IgD-negative memory B cell (primary cell): ENCODE measurements around the gene IL18R1. TPM values are rescaled to one million over a fixed set of nuclear protein-coding genes. Genes with fewer than 3 reads are reported as not detected.

Experiments used
- H3K27ac Mint-ChIP-seq, 3 donors: one replicate each; pipeline ENCODE4 v1.8.0; 2020 to 2022; ENCODE audit warnings: mild to moderate bottlenecking in 3 of 3, mixed read lengths in 3 of 3, moderate library complexity in 1 of 3
- H3K27me3 Mint-ChIP-seq: one replicate; pipeline ENCODE4 v1.8.0; 2021; ENCODE audit warnings: mixed read lengths
- H3K36me3 Mint-ChIP-seq: one replicate; pipeline ENCODE4 v1.8.0; 2020; ENCODE audit warnings: mild to moderate bottlenecking, mixed read lengths
- H3K4me1 Mint-ChIP-seq, 3 donors: one replicate each; pipeline ENCODE4 v1.8.0; 2020 to 2022; ENCODE audit warnings: mixed read lengths in 3 of 3, mild to moderate bottlenecking in 1 of 3
- H3K4me3 Mint-ChIP-seq, 4 donors: one replicate each; pipeline ENCODE4 v1.8.0; 2020 to 2022; ENCODE audit warnings: mild to moderate bottlenecking in 4 of 4, mixed read lengths in 4 of 4, moderate library complexity in 3 of 4
- H3K9me3 Mint-ChIP-seq, 3 donors: one replicate each; pipeline ENCODE4 v1.8.0; 2020 to 2021; ENCODE audit warnings: mixed read lengths in 3 of 3, mild to moderate bottlenecking in 1 of 3
- polyA plus RNA-seq: library from polyadenylated mRNA; unstranded; fragments of 300-500 nt; fragmentation: Illumina TruSeq; gene quantifications from one replicate; pipeline ENCODE4 v1.2.3, GENCODE V29; 2021

The IL18R1 gene
- polyA plus RNA-seq, 1 donor from 2014 or later: 2.2 TPM

DNA sequence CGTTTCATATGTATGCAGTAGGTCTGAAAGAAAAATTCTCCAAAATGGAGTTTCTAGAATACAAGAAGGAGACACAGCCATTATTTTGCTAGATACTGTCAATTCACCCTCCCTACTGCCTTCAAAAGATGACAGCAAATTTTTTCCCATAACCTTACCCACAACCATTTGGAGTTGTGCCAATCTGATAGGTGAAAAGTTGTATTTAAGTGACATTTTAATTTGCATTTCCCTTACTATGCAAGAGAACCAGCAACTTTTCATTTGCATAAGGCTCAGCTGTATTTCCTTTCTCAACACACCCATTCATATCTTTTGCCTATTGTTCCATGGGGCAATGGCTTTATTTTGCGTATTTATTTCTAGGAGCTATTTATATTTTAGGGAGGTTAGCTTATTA lies 36.0 kb downstream of the IL18R1 start:
- H3K4me3 Mint-ChIP-seq: no peak overlapping the region
- no peaks in the 10 kb centered on the region for H3K27me3 Mint-ChIP-seq
- no peaks in the 10 kb centered on the region for H3K9me3 Mint-ChIP-seq
- peaks cover 3% of the 10 kb centered on the region for H3K36me3 Mint-ChIP-seq
- H3K27ac Mint-ChIP-seq: no peak overlapping the region
- H3K4me1 Mint-ChIP-seq: peaks cover 5 to 10% (median 7%) of the 10 kb centered on the region in 3 donors

DNA sequence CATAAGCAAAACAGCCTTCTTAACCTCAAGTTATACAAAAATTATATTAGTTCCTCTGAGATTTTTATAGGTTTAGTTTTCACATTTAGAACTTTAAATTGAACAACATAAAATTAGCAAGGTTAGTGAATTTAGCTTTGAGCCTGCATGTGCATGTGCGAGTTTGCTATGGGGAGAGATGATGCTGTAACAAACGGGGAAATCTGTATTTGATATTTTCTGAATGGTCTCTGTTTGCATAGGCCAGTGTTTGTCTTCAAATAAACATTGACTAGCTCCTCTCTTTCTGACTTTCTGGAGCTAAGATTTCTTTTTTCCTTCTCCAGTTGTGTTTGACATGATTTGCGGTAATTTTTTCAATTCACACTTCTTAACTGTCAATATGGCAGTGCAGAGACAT lies 36.5 kb downstream of the IL18R1 start:
- H3K4me1 Mint-ChIP-seq: peaks cover 4 to 10% (median 7%) of the 10 kb centered on the region in 3 donors
- no peaks in the 10 kb centered on the region for H3K27me3 Mint-ChIP-seq
- H3K4me3 Mint-ChIP-seq: no peak overlapping the region
- peaks cover 3% of the 10 kb centered on the region for H3K36me3 Mint-ChIP-seq
- H3K27ac Mint-ChIP-seq: no peak overlapping the region
- H3K9me3 Mint-ChIP-seq: no peaks in the 10 kb centered on the region

DNA sequence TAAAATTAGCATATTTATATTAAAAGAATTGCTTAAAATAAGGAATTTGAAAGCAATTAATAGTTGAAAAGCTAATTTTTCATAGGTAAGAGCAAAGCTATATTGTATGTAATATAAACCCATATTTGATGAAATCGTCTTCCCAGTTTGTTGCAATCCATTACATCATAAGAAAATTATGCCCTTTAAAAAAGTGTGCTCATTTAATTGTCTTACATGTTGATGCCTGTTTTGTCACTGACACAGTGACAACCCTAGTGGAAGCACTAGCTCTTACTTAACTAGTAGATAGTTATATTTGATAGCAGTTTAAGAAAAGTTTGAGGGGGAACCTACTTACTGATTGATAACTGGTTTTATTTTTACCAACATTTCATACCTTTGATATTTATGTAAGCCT lies 37.3 kb downstream of the IL18R1 start:
- Mint-ChIP-seq H3K4me1 (peaks cover 0 to 10% (median 7%) of the 10 kb centered on the region in 3 donors), H3K36me3 (no peaks in the 10 kb centered on the region), H3K9me3 (no peaks in the 10 kb centered on the region), H3K27me3 (no peaks in the 10 kb centered on the region), H3K4me3 (no peak overlapping the region), H3K27ac (no peak overlapping the region)

DNA sequence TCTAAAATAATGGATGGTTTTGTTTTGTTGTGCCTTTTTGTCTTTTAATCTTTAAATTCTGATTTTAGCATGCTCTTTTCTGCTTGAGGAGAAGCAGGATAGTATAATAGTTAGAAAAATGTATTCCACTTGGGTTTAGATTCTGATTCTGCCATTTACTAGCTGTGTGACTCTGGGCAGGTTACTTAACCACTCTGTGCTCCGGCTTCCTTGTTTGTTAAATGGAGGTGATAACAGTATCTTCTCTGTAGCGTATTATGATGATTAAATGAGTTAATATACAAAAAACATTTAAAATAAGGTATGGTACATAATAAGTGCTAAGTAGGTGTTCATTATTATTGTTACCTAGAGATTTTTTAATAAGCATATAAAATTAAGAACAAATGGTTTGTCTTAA lies 40.4 kb downstream of the IL18R1 start:
- no peak overlapping the region for H3K27ac Mint-ChIP-seq
- H3K36me3 Mint-ChIP-seq: no peaks in the 10 kb centered on the region
- no peak overlapping the region for H3K4me3 Mint-ChIP-seq
- H3K27me3 Mint-ChIP-seq: no peaks in the 10 kb centered on the region
- peaks cover 0 to 10% (median 7%) of the 10 kb centered on the region in 3 donors for H3K4me1 Mint-ChIP-seq
- H3K9me3 Mint-ChIP-seq: no peaks in the 10 kb centered on the region

DNA sequence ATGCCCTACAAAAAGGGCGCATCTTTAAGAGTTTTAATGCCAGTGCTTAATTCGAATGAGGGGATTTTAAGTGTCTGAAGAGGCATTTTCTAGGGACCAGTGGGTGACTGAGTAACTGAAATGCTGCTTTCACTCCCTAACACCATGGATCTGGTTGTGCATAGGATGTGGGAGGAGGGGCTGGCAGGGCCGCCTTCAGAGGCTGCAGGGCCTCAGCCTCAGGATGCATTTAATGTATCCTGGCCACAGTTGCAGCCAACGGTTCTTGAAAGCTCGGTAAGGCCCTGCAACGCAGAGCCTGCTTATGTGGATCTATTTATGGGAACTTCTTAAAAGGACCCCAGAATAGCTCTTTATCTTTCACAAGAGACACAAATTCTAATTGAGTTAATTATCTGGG lies 41.6 kb downstream of the IL18R1 start:
- no peaks in the 10 kb centered on the region for H3K4me1 Mint-ChIP-seq
- H3K27ac Mint-ChIP-seq: no peak overlapping the region
- H3K9me3 Mint-ChIP-seq: no peaks in the 10 kb centered on the region

DNA sequence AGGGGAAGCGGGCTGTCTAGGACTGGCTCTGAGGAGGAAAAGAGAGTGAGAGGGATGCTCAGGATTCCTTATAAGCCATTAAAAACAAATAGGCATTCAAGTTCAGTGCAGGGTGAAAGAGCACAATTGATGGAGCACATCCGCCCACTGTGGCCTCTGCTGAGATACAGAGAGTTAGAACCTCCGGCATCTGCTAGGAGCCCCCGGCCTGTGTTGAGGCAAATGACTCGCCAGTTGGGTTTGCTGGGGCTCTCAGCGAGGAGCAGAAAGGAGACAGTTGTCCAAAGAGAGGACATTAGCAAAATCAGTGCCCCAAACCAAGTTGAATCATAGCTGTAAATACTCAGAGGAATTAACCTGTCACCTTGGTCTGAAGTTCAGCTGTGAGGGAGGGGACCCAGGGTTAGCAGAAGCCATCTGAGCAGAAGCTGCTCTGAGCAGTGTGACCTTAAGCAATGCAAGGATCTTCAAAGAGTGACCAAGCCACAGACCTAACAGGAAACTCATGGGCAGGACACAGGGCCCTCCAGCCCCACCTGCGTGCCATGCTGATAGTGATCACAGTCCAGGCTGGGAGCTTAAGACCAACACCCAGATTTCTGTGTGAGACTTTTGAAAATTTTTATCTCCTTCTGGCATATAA lies 44.0 kb downstream of the IL18R1 start:
- no peak overlapping the region for H3K4me3 Mint-ChIP-seq
- no peaks in the 10 kb centered on the region for H3K4me1 Mint-ChIP-seq
- no peaks in the 10 kb centered on the region for H3K36me3 Mint-ChIP-seq
- peaks cover 2% of the 10 kb centered on the region for H3K27me3 Mint-ChIP-seq
- no peaks in the 10 kb centered on the region for H3K9me3 Mint-ChIP-seq
- H3K27ac Mint-ChIP-seq: no peak overlapping the region

More for the DNA sequence above, 41.6 kb downstream of the IL18R1 start:
- H3K4me3 Mint-ChIP-seq: no peak overlapping the region
- no peaks in the 10 kb centered on the region for H3K36me3 Mint-ChIP-seq
- H3K27me3 Mint-ChIP-seq: no peaks in the 10 kb centered on the region

DNA sequence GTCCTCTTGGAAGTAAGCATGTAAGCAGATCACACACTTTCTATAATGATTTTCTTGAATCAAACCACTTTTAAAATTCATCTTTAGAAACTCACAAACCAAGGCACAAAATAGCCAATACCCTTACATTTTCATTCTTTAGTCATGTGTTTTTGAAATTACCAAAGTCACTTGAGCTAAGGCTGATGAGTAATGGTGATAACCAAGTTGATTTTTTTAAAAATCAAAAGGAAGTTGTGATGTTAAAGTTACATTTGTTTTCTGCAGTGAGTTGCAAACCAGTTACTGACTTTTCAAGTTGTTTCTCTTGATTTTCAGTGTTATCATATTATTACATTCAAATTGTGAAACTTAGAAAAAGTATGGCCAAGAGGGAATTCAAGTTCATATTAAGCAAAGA lies 45.9 kb downstream of the IL18R1 start:
- H3K4me1 Mint-ChIP-seq: no peaks in the 10 kb centered on the region
- H3K27ac Mint-ChIP-seq: no peak overlapping the region
- H3K27me3 Mint-ChIP-seq: peaks cover 2% of the 10 kb centered on the region
- no peaks in the 10 kb centered on the region for H3K9me3 Mint-ChIP-seq
- H3K4me3 Mint-ChIP-seq: no peak overlapping the region
- no peaks in the 10 kb centered on the region for H3K36me3 Mint-ChIP-seq

DNA sequence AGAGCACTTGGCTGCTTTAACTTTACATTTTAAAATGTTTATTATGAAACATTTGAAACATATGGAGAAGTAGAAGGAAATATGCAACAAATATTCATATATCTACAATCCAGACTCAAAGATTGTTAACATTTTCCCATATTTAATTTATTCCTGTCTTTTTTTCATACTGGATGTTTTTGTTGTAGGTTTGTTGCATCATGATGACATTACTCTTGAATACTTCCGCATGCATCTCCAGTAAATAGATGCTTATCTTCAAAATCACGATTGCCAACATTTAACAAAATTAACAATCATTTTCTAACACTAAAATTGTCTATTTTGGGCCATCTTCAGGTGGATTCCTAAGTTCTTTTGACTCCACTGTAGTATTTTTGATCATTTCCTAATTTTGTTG lies 46.3 kb downstream of the IL18R1 start:
- Mint-ChIP-seq H3K27me3 (peaks cover 2% of the 10 kb centered on the region), H3K4me3 (no peak overlapping the region), H3K9me3 (no peaks in the 10 kb centered on the region), H3K36me3 (no peaks in the 10 kb centered on the region), H3K4me1 (no peaks in the 10 kb centered on the region), H3K27ac (no peak overlapping the region)

DNA sequence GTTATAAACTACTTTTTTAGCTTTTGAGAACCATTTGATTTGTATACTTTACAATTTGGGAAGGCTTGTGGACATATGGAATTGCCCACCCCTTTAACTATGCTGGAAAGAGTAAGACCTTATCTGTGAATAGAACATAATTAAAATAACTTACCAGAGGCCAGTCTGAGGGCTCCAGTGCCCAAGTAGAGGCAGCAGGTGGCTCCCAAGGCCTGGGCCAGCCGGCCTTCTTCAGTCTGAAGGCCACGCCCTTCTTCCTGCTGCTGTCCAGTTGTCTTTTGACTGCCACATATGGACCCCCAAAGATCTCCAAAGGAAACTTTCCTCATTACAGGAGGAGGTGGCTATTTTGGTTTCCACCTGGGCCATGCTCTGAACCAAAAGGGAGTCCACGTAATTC lies 55.4 kb downstream of the IL18R1 start:
- H3K4me3 Mint-ChIP-seq: no peak overlapping the region
- peaks cover 1% of the 10 kb centered on the region for H3K36me3 Mint-ChIP-seq
- no peak overlapping the region for H3K27ac Mint-ChIP-seq
- no peaks in the 10 kb centered on the region for H3K27me3 Mint-ChIP-seq
- no peaks in the 10 kb centered on the region for H3K4me1 Mint-ChIP-seq
- peaks cover 4 to 13% (median 4%) of the 10 kb centered on the region in 3 donors for H3K9me3 Mint-ChIP-seq

DNA sequence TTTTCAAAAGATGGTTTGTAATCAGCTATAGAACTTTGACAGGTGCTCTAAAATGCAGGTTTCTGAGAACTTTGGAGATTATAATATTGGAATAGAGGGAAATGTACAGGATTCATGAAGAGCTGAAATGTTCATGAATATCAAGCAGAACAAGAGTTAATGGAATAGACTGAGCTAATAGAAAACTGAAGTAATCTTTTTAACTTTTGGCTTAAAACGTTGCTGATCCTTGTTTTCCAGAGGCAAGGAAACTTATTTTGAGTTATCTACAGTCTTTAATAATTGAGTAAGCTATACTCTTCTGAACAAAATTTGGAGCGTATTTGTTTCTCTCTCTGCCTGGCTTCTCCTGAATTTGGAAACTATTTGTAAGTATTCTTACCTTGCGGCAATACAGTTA lies 56.6 kb downstream of the IL18R1 start:
- no peak overlapping the region for H3K4me3 Mint-ChIP-seq
- H3K9me3 Mint-ChIP-seq: peaks cover 4 to 13% (median 4%) of the 10 kb centered on the region in 3 donors
- H3K4me1 Mint-ChIP-seq: peaks cover 0 to 4% (median 2%) of the 10 kb centered on the region in 3 donors
- no peak overlapping the region for H3K27ac Mint-ChIP-seq
- peaks cover 1% of the 10 kb centered on the region for H3K36me3 Mint-ChIP-seq
- no peaks in the 10 kb centered on the region for H3K27me3 Mint-ChIP-seq

DNA sequence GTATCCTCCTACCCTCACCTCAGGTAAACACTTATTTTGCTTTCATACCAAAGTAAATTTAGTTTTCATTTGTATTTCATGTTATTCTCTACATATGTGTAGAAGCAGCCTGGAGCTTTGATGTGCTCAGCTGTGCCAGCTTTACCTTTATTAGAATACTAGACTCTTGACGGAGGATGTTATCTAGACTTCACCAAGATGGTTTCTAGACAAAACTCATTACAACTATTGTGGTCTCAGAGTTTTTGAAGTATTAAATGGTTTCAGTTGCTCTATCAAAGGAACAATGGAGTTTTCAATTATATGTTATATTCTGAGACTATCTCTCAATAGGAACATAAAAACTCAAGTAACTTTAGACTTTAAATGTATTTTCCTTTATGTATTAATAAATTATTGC lies 62.4 kb downstream of the IL18R1 start:
- peak overlapping the region in 1 of 3 donors; percentile 65 for H3K27ac Mint-ChIP-seq
- peaks cover 18 to 21% (median 19%) of the 10 kb centered on the region in 3 donors for H3K4me1 Mint-ChIP-seq
- H3K4me3 Mint-ChIP-seq: no peak overlapping the region
- peaks cover 3% of the 10 kb centered on the region for H3K36me3 Mint-ChIP-seq
- H3K27me3 Mint-ChIP-seq: peaks cover 2% of the 10 kb centered on the region
- peaks cover 0 to 1% (median 0%) of the 10 kb centered on the region in 3 donors for H3K9me3 Mint-ChIP-seq

DNA sequence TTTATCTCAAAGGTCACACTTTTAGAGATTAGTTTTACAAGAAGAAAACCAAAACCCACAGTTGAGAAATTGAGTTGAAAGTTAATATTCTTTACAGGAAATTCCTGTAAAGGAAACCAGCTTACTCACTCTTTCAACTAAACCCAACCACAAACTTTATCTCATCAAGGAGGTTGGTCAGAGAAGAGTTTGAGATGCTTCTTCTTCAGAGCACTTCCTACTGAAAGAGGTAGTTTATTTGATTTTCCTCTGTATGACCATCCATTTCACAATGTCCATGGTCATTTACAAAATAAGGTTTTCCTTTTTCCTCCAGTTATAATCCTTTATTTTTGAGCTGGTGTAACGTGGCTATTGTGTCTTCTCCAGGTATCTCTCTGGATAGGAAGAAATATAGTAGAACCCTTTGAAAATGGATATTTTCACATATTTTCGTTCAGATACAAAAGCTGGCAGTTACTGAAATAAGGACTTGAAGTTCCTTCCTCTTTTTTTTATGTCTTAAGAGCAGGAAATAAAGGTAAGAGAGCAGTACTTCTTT lies 62.9 kb downstream of the IL18R1 start:
- Mint-ChIP-seq H3K36me3 (peaks cover 3% of the 10 kb centered on the region), H3K4me1 (peaks cover 20 to 25% (median 22%) of the 10 kb centered on the region in 3 donors)

DNA sequence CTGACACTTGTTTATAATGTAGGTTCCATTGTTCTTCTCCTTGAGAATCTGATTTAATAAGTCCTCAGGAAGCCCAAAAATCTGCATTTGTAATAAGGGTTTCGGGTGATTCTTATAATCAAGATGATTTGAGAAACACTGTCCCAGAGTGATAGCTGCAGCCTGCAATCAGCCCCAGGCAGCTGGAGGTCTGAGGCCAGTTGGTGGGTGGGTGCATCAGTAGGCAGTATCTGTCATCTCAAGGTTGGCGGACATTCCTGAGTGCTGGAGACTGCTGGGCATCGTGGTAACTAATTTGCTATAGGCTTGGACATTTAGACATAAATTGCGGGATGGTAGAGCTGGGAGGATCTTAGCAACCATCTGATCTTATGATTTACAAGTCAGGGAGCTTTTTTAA lies 64.7 kb downstream of the IL18R1 start:
- Mint-ChIP-seq H3K4me1 (peaks cover 30 to 33% (median 32%) of the 10 kb centered on the region in 3 donors), H3K27ac (no peak overlapping the region), H3K4me3 (peak overlapping the region in 2 of 4 donors; percentile 17 to 78), H3K27me3 (peaks cover 2% of the 10 kb centered on the region), H3K36me3 (peaks cover 2% of the 10 kb centered on the region), H3K9me3 (no peaks in the 10 kb centered on the region)

More for the DNA sequence above, 62.9 kb downstream of the IL18R1 start:
- peak overlapping the region in 2 of 4 donors; percentile 35 to 50 for H3K4me3 Mint-ChIP-seq
- no peaks in the 10 kb centered on the region for H3K9me3 Mint-ChIP-seq
- H3K27me3 Mint-ChIP-seq: peaks cover 2% of the 10 kb centered on the region
- H3K27ac Mint-ChIP-seq: peak overlapping the region in 2 of 3 donors; percentile 64 to 74

DNA sequence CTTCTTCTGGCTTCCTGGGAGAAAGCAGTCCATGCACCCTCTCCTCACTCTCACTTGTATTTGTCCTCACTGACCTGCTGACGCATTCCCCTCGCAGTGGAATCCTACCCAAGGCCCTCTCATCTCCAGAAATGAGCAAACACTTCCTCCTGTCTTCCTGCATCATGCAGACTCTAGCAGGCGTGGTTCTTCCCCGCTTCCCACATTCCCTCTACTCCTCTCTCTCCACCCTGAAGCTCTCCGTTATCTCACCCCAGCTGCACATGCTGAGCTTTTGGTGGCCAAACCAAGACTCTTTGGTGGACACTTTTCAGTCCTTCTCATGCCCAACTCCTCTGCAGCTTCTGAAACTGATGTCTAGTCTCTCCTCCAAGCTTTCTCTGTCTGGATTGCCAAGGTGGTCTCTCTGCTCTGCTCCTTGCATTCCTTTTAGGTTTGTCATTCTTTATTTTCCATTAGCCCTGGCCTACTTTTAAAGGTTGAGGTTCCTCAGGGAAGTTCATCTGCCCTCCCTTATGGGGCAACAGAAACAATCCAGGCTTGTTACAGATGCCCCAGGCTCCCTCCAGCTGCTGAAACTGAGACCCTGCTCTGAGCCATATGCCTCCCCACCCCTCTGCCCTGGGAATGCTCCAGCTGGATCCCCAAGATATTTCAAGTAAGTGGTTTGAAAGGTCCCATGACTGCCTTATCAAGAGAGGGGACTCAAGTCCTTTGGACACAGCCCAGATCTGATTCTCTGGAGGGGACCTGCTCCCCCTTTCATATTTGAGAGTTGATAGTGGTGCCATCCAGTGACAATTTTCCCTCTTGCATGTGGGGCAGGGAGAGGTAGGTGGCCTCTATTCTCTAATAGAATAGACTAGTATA lies 66.5 kb downstream of the IL18R1 start:
- peaks cover 2% of the 10 kb centered on the region for H3K27me3 Mint-ChIP-seq
- peak overlapping the region in 2 of 4 donors; percentile 24 to 70 for H3K4me3 Mint-ChIP-seq
- peaks cover 34 to 47% (median 34%) of the 10 kb centered on the region in 3 donors for H3K4me1 Mint-ChIP-seq
- no peaks in the 10 kb centered on the region for H3K9me3 Mint-ChIP-seq
- H3K36me3 Mint-ChIP-seq: peaks cover 2% of the 10 kb centered on the region
- H3K27ac Mint-ChIP-seq: peak overlapping the region in 1 of 3 donors; percentile 50

DNA sequence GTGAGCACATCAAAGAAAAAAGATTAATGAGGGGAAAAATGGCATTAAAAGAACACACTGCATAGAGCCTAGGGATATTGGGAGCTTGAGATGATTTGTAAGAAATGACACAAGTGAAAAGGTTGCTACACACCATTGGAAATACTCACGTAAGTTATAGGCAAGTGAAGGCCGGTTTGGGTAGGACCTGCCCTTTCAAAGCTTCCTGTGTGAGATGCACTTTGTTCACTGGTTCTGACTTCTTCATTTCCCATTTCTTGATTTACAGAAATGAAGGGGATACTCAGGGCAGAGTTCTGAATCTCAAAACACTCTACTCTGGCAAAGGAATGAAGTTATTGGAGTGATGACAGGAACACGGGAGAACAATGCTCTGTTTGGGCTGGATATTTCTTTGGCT lies 67.3 kb downstream of the IL18R1 start, which contains the start of gene IL18RAP:
IL18RAP (plus strand) TSS at position 251 of the 400 bp plus-strand sequence; CDS start at position 369, 118 bp downstream.
- Mint-ChIP-seq H3K4me3 (peak within 1 kb of the TSS in 2 of 4 donors; percentile 51 to 70), H3K27me3 (peaks cover 2% of the 10 kb centered on the region), H3K4me1 (peaks cover 29 to 44% (median 29%) of the 10 kb centered on the region in 3 donors), H3K9me3 (no peaks in the 10 kb centered on the region), H3K36me3 (peaks cover 2% of the 10 kb centered on the region), H3K27ac (no peak within 1 kb of the TSS)
